ENCODE data around the gene UBIAD1. TPM values are rescaled to one million over a fixed set of nuclear protein-coding genes. Genes with fewer than 3 reads are reported as not detected.

The UBIAD1 gene
- total and polyA plus RNA-seq, 9 of the 15 experiments (the other 6 are each of a cell fraction or from before 2014, with no cell fraction given), result 6.2 to 34.3 (median 22.3) TPM

GRCh38 chr1:11272832-11273594 lies at the start of gene UBIAD1 (continued):
- TF ChIP-seq ZBTB40 (IDR thresholded peaks at IDR 0.05), result peak; percentile 96
- no peak for TF ChIP-seq ZBTB40 (CRISPR knock-in tag; IDR thresholded peaks at IDR 0.05)
- TF ChIP-seq ZNF644 (tag; IDR thresholded peaks at IDR 0.05; ENCODE audit: low read depth), result peak; percentile 79
- peak; percentile 99 for TF ChIP-seq TAF7 (tag; IDR thresholded peaks at IDR 0.05)
- TF ChIP-seq TEAD1 (CRISPR knock-in tag; IDR thresholded peaks at IDR 0.05), result peak; percentile 17 to 59; a peak in 1 of 4 replicates
- 0 out of 2 replicates have a peak, but pooled peaks have one; percentile 62 for TF ChIP-seq USF1 (CRISPR knock-in tag; IDR thresholded peaks at IDR 0.05)
- TF ChIP-seq CREM (IDR thresholded peaks at IDR 0.05; ENCODE audit: low read depth), result peak; percentile 38; the same call in 1 of the 2 replicates
- peak; percentile 90 for TF ChIP-seq KDM5B (IDR thresholded peaks at IDR 0.05; ENCODE audit: insufficient replicate concordance, low read depth, low read length)
- TF ChIP-seq ZNF436 (CRISPR knock-in tag; IDR thresholded peaks at IDR 0.05), result no peak
- peak; percentile 37 for TF ChIP-seq NUFIP1 (IDR thresholded peaks at IDR 0.05; ENCODE audit: partially characterized antibody)
- TF ChIP-seq TEAD4 (IDR thresholded peaks at IDR 0.05; ENCODE audit: low read length), result no peak
- no peak for TF ChIP-seq TEAD4 (CRISPR knock-in tag; IDR thresholded peaks at IDR 0.05; ENCODE audit: borderline replicate concordance)
- TF ChIP-seq ZNF12 (CRISPR knock-in tag; IDR thresholded peaks at IDR 0.05), result no peak
- TF ChIP-seq TFE3 (CRISPR knock-in tag; IDR thresholded peaks at IDR 0.05), result 0 out of 2 replicates have a peak, but pooled peaks have one; percentile 1
- TF ChIP-seq MTA3 (IDR thresholded peaks at IDR 0.05; ENCODE audit: borderline replicate concordance), result peak; percentile 88
- peak; percentile 51 for TF ChIP-seq CCNT2 (IDR thresholded peaks at IDR 0.05; ENCODE audit: borderline replicate concordance, extremely low read depth, insufficient read length, low read depth, low read length)
